SK-N-SH (cell line): ENCODE results near the gene MYO5C.

Experiments
- CTCF ChIP-seq: fragments of 200-600 bp; sonication (generic); IDR thresholded peaks from 2 replicates; pipeline ENCODE4 v1.6.1; 2017; ENCODE audit warnings: antibody characterized with exemption, mild to moderate bottlenecking, moderate library complexity
- EP300 ChIP-seq, 2 experiments: IDR thresholded peaks; 2 replicates each; pipeline versions ENCODE4 v1.4.0 to v1.6.1; 2012; ENCODE audit warnings: borderline replicate concordance in 1 of 2, low read depth in 1 of 2, low read length in 1 of 2
- JUND ChIP-seq: IDR thresholded peaks from 2 replicates; pipeline ENCODE4 v1.4.0; 2012
- MAX ChIP-seq: IDR thresholded peaks from 2 replicates; pipeline ENCODE4 v1.4.0; 2012; ENCODE audit warnings: low read depth
- POLR2AphosphoS5 ChIP-seq: IDR thresholded peaks from 2 replicates; pipeline ENCODE4 v1.6.1; 2012; ENCODE audit warnings: low read depth, low read length
- RAD21 ChIP-seq: IDR thresholded peaks from 2 replicates; pipeline ENCODE4 v1.6.1; 2012; ENCODE audit warnings: mild to moderate bottlenecking, low read length
- REST ChIP-seq: IDR thresholded peaks from 2 replicates; pipeline ENCODE4 v1.6.1; 2012; ENCODE audit warnings: mild to moderate bottlenecking, low read depth, low read length, moderate library complexity
- TCF12 ChIP-seq: IDR thresholded peaks from 2 replicates; pipeline ENCODE4 v1.4.0; 2012
- TEAD4 ChIP-seq: IDR thresholded peaks from 2 replicates; pipeline ENCODE4 v1.4.0; 2012; ENCODE audit warnings: mild to moderate bottlenecking, borderline replicate concordance; ENCODE audit not compliant: insufficient read depth
- USF2 ChIP-seq: fragments of 150-350 bp; IDR thresholded peaks from 2 replicates; pipeline ENCODE4 v1.6.1; 2017; ENCODE audit warnings: antibody characterized with exemption, low read length, low read depth, borderline replicate concordance

GRCh38 chr15:52292780-52293392, 2.7 kb downstream of the MYO5C start:
- TF ChIP-seq CTCF (no peak), RAD21 (no peak), EP300 (IDR thresholded peaks at IDR 0.05; ENCODE audit: borderline replicate concordance in 1 of 2, low read depth in 1 of 2, low read length in 1 of 2) (no peak), MAX (no peak), USF2 (no peak), TEAD4 (no peak), POLR2AphosphoS5 (no peak), TCF12 (no peak), JUND (no peak), REST (no peak)
